Measurements from ENCODE around the gene LHFPL3. TPM values are rescaled to one million over a fixed set of nuclear protein-coding genes. Genes with fewer than 3 reads are reported as not detected.
"Not testable (repeated sequence)": the region's sequence is repeated elsewhere in the genome, so short reads cannot be mapped to it uniquely, and the experiment has no call there.

LHFPL3 gene
- total RNA-seq, 4 donors from 2014 or later: not detected

DNA sequence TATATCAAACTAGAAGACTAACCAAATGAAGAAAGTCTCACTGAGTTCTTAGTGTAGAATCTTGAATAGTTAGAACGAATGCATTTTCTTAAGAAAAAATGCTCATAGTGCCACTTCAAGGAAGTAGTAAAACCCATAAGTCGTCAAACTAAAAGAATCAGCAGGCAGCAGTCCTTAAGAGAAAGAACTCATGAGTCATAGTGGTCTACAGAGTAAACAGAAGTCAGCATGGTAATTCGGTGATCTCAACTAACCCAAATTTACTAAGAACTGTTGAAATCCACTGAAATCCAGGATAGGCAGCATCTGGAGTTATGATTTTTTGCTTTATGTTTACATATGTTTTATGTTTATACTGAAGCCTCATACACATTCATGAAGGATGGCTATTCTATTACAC, 256.2 kb downstream of the LHFPL3 start:
- Histone ChIP-seq H3K9me3 (no peaks in the 10 kb centered on the region), H3K4me1 (no peaks in the 10 kb centered on the region), H3K27ac (no peak overlapping the region), H3K4me3 (no peak overlapping the region), H3K27me3 (no peaks in the 10 kb centered on the region), H3K36me3 (no peaks in the 10 kb centered on the region)
- in situ Hi-C loops (cut with MboI; ENCODE audit: low sequenced_read_pairs in 4 of 4) (no loop called here), intact Hi-C loops (cut with DNase I; ENCODE audit: low total_unique reads) (no loop called here)
- DNase-seq: no peak
- no peak for TF ChIP-seq POLR2A (IDR thresholded peaks at IDR 0.05)
- TF ChIP-seq, protein P1, sequence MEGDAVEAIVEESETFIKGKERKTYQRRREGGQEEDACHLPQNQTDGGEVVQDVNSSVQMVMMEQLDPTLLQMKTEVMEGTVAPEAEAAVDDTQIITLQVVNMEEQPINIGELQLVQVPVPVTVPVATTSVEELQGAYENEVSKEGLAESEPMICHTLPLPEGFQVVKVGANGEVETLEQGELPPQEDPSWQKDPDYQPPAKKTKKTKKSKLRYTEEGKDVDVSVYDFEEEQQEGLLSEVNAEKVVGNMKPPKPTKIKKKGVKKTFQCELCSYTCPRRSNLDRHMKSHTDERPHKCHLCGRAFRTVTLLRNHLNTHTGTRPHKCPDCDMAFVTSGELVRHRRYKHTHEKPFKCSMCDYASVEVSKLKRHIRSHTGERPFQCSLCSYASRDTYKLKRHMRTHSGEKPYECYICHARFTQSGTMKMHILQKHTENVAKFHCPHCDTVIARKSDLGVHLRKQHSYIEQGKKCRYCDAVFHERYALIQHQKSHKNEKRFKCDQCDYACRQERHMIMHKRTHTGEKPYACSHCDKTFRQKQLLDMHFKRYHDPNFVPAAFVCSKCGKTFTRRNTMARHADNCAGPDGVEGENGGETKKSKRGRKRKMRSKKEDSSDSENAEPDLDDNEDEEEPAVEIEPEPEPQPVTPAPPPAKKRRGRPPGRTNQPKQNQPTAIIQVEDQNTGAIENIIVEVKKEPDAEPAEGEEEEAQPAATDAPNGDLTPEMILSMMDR (IDR thresholded peaks at IDR 0.05 in 4 of 5, conservative IDR thresholded peaks at IDR 0.05 in 1 of 5): no peak
- no peak for ATAC-seq

DNA sequence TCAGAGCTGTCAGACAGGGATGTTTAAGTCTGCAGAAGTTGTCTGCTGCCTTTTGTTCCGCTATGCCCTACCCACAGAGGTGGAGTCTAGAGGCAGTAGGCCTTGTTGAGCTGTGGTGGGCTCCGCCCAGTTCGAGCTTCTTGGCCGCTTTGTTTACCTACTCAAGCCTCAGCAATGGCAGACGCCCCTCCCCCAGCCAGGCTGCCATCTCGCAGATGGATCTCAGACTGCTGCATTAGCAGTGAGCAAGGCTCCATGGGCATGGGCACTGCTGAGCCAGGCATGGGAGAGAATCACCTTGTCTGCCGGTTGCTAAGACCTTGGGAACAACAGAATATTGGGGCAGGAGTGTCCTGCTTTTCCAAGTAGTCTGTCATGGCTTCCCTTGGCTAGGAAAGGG, 267.2 kb downstream of the LHFPL3 start:
- intact Hi-C loops (cut with DNase I; ENCODE audit: low total_unique reads); H3K27ac ChIP-seq; H3K9me3 ChIP-seq; H3K4me1 ChIP-seq; H3K36me3 ChIP-seq; H3K27me3 ChIP-seq; in situ Hi-C loops (cut with MboI; ENCODE audit: low sequenced_read_pairs in 4 of 4); DNase-seq; ATAC-seq; H3K4me3 ChIP-seq: not testable (repeated sequence)

DNA sequence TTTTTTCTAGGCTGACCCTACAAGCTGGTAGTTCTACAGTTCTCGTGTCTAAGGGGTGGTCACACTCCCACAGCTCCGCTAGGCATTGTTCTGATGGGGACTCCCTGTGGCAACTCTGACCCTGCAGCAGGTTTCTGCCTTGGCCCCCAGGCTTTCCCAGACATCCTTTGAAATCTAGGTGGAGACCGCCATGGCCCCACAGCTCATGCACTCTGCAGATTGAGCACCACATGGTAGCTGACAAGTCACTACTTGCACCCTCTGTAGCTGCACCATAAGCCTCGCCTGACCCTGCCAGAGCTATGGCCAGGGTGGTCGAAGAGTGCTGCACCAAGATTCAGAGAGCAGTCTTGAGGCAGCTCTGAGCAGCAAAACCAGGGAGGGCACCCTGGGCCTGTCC, 275.6 kb downstream of the LHFPL3 start:
- Histone ChIP-seq H3K4me1 (no peaks in the 10 kb centered on the region), H3K4me3 (no peak overlapping the region), H3K27ac (no peak overlapping the region), H3K9me3 (no peaks in the 10 kb centered on the region), H3K27me3 (no peaks in the 10 kb centered on the region), H3K36me3 (no peaks in the 10 kb centered on the region)
- TF ChIP-seq, protein P1 (IDR thresholded peaks at IDR 0.05 in 4 of 5, conservative IDR thresholded peaks at IDR 0.05 in 1 of 5): no peak
- no peak for TF ChIP-seq POLR2A (IDR thresholded peaks at IDR 0.05)
- intact Hi-C loops (cut with DNase I; ENCODE audit: low total_unique reads): no loop called here
- ATAC-seq (no peak), DNase-seq (no peak)
- in situ Hi-C loops (cut with MboI; ENCODE audit: low sequenced_read_pairs in 4 of 4): no loop called here

DNA sequence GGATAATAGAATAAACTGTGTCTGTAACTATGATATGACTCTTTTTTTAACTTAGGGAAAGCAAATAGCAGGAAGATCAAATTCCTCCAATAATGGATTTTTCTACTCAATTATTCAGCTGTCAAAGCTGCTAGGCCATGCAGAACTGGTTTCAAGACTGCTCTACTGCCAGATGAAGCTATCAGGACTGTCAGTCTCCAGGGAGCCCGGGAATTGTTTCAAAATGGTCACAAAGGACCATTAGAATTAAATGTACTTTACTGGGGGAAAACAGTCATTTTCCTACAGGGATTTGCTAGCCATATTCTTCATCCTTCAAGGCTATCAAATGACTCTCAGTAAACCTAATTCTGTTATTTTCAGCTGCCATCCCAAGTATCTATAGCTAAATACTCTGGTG, 276.3 kb downstream of the LHFPL3 start:
- Histone ChIP-seq H3K4me3 (no peak overlapping the region), H3K4me1 (no peaks in the 10 kb centered on the region), H3K27me3 (no peaks in the 10 kb centered on the region), H3K27ac (no peak overlapping the region), H3K9me3 (no peaks in the 10 kb centered on the region), H3K36me3 (no peaks in the 10 kb centered on the region)
- in situ Hi-C loops (cut with MboI; ENCODE audit: low sequenced_read_pairs in 4 of 4) (no loop called here), intact Hi-C loops (cut with DNase I; ENCODE audit: low total_unique reads) (no loop called here)
- DNase-seq: no peak
- TF ChIP-seq, protein P1 (IDR thresholded peaks at IDR 0.05 in 4 of 5, conservative IDR thresholded peaks at IDR 0.05 in 1 of 5): no peak
- no peak for TF ChIP-seq POLR2A (IDR thresholded peaks at IDR 0.05)
- ATAC-seq: no peak

DNA sequence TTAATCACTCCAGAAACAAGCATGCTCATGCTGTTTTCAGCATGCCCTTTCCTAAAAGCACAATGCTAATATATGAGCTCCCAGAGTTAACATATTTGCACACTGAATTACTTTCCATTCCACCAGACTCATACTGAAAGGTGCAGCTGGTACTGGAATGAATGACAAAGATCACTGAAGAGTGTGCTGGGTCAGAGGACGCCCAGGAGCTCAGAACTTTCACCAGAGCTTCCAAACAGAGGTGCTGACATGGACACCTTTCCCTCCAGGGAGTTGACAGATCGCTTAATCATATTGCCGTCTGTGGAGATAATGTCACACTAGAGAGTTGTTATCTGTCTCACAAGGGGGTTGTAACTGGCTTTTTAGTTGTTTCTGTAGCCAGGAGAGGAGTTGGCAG, 292.9 kb downstream of the LHFPL3 start:
- ATAC-seq: no peak
- Histone ChIP-seq H3K27me3 (no peaks in the 10 kb centered on the region), H3K36me3 (no peaks in the 10 kb centered on the region), H3K4me3 (no peak overlapping the region), H3K27ac (no peak overlapping the region), H3K4me1 (no peaks in the 10 kb centered on the region), H3K9me3 (no peaks in the 10 kb centered on the region)
- DNase-seq: no peak
- in situ Hi-C loops (cut with MboI; ENCODE audit: low sequenced_read_pairs in 4 of 4) (no loop called here), intact Hi-C loops (cut with DNase I; ENCODE audit: low total_unique reads) (no loop called here)
- TF ChIP-seq POLR2A (IDR thresholded peaks at IDR 0.05): no peak
- TF ChIP-seq, protein P1 (IDR thresholded peaks at IDR 0.05 in 4 of 5, conservative IDR thresholded peaks at IDR 0.05 in 1 of 5): no peak
